BJ (cell line): ENCODE measurements around the gene ARL5A. TPM values are rescaled to one million over a fixed set of nuclear protein-coding genes. Genes with fewer than 3 reads are reported as not detected.

Experiments
- CTCF ChIA-PET: fragments of 350-600 bp; formaldehyde crosslinking; extraction: SDS; loops from one replicate; lab custom pipeline; 2021; ENCODE audit warnings: antibody characterized with exemption, inconsistent platforms; lab: Yijun Ruan, JAX
- POLR2A ChIA-PET: fragments of 300-600 bp; sonication (Branson Sonifier 250); formaldehyde crosslinking; extraction: SDS; loops from one replicate; lab custom pipeline; 2021; ENCODE audit warnings: antibody characterized with exemption; lab: Charles Lee
- DNase-seq: peaks from one replicate; pipeline ENCODE4 v3.0.0-alpha.2; 2011; ENCODE audit warnings: low read depth
- H3K27me3 ChIP-seq: 2 replicates; pipeline ENCODE4 v1.6.0; 2011; ENCODE audit warnings: low read length; ENCODE audit not compliant: control insufficient read depth, insufficient read depth
- H3K36me3 ChIP-seq: 2 replicates; pipeline ENCODE4 v1.5.1; 2011; ENCODE audit warnings: low read length; ENCODE audit not compliant: control insufficient read depth, insufficient read depth
- H3K4me3 ChIP-seq: 2 replicates; pipeline ENCODE4 v1.5.1; 2011; ENCODE audit warnings: low read depth, mild to moderate bottlenecking, control low read depth, low read length
- CTCF ChIP-seq: IDR thresholded peaks from 2 replicates; pipeline ENCODE4 v1.5.1; 2011; ENCODE audit warnings: low read depth, mild to moderate bottlenecking, control low read depth, inconsistent platforms, low read length, moderate library complexity; ENCODE audit not compliant: insufficient read depth
- polyA plus RNA-seq: library from polyadenylated mRNA; depleted of rRNA; stranded (reverse); fragments of >200 nt; gene quantifications from 2 replicates; pipeline ENCODE4 v1.2.3, GENCODE V29; 2011

ARL5A gene
- polyA plus RNA-seq, 1 experiment: 9.3 TPM

- H3K4me3 ChIP-seq: no peak overlapping the region
- no peaks in the 10 kb centered on the region for H3K27me3 ChIP-seq
- peak; percentile 19 for DNase-seq
- ChIA-PET CTCF (no interaction called here), POLR2A (no interaction called here)
- no peak for TF ChIP-seq CTCF
- no peaks in the 10 kb centered on the region for H3K36me3 ChIP-seq
These were observed 32.5 kb upstream of the ARL5A start for GRCh38 chr2:151860613-151861146.

DNA sequence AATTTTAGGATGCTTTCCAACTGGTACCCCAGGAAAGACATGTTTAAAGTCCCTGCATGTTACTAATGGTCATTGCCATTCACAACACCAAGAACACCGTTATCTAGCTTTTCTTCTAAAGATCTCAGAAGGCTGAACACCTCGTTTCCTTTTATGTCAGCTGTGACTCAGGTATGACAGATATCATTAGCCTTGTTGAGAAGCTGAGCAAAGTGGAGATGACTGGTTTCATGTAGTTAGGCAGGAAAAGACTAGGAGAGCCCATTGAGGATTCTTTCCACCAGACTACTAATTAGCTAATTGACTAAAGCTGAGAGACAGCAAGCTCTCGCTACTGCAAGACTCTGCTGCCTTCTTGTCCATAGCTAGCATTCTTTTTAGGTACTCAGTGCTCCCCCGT is 32.0 kb upstream of the ARL5A start:
- no peak for TF ChIP-seq CTCF
- no peak for DNase-seq
- CTCF ChIA-PET: no interaction called here

GRCh38 chr2:151857650-151858049 is 29.4 kb upstream of the ARL5A start:
- ChIA-PET POLR2A (no interaction called here), CTCF (no interaction called here)
- no peak for DNase-seq
- Histone ChIP-seq H3K27me3 (no peaks in the 10 kb centered on the region), H3K4me3 (no peak overlapping the region), H3K36me3 (no peaks in the 10 kb centered on the region)
- no peak for TF ChIP-seq CTCF

More for the DNA sequence above, 32.0 kb upstream of the ARL5A start:
- no peaks in the 10 kb centered on the region for H3K27me3 ChIP-seq
- no peaks in the 10 kb centered on the region for H3K36me3 ChIP-seq
- POLR2A ChIA-PET: no interaction called here
- no peak overlapping the region for H3K4me3 ChIP-seq

DNA sequence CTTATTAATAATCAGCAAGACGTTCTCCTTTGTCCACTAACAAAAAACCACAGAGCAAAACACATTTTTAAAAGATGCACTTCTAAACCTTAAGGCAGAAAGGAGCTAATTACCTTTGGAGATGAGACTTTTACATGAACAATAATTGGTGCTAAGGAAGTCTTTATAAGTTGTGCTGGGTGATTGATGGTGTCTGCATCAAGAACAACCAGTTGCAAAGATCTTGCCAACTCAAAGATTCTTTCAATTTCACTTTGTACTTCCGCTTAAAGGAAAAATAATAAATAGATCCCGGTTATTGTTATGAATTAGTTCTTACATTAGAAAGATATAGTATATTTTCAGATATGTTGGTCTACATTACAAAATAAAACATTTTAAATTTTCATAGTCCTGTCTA is 26.9 kb upstream of the ARL5A start:
- no peak for DNase-seq
- no peak overlapping the region for H3K4me3 ChIP-seq
- H3K27me3 ChIP-seq: no peaks in the 10 kb centered on the region
- no peak for TF ChIP-seq CTCF
- no peaks in the 10 kb centered on the region for H3K36me3 ChIP-seq
- ChIA-PET CTCF (interaction anchor here (1.2 kb wide), 1 partner anchor 10 kb away, joined by 3 read pairs; no protein-coding TSS in a partner anchor), POLR2A (no interaction called here)

DNA sequence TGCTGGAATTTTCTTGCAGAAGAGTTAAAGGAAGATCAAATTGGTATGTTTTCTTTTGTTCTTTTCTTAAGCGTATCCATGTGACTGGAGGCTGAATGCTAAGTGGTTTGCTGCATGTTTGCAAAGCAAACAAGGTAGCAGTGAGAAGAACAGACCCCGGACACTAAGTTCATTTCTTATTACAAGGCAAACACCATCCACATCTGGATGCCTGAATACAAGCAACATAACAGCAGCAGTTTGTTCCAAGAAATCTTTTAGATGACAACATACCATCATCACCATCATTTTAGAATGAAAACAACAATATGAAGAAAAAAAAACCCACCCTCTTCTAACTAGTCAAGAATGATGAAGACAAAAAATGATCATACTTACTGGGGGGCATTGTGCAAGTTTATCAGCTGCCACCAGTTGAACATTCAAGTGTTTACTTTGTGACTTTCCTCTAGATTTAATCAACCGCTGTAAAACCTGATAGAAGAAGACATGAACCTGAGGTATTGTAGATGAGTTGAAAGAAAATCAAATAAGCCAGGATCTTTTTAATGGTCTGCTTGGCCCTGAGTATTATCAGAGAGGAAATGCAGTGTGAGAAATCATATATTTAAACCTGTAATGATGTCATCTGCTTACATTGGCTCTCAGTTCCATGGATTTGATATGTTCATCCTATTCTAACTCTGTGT is 25.0 kb upstream of the ARL5A start:
- CTCF ChIA-PET: no interaction called here
- POLR2A ChIA-PET: no interaction called here

More for the DNA sequence above, 25.0 kb upstream of the ARL5A start:
- DNase-seq: no peak
- H3K36me3 ChIP-seq: no peaks in the 10 kb centered on the region
- H3K4me3 ChIP-seq: no peak overlapping the region
- no peak for TF ChIP-seq CTCF
- H3K27me3 ChIP-seq: no peaks in the 10 kb centered on the region
